NCI-H128 (cell line): ENCODE data around the gene KIF18B.

Experiments
- DNase-seq: peaks from one replicate; lab custom pipeline; 2025; ENCODE audit not compliant: unreplicated experiment; lab: John Stamatoyannopoulos, UW

The KIF18B gene

GRCh38 chr17:44940317-44940716, 7.3 kb downstream of the KIF18B start:
- DNase-seq = no peak

- DNase-seq = no peak
These were observed 12.5 kb downstream of the KIF18B start for GRCh38 chr17:44935116-44935515.

GRCh38 chr17:44934745-44935105, 12.8 kb downstream of the KIF18B start:
- no peak for DNase-seq

GRCh38 chr17:44933824-44934744, 13.5 kb downstream of the KIF18B start:
- no peak for DNase-seq

GRCh38 chr17:44932787-44933097, 14.8 kb downstream of the KIF18B start:
- DNase-seq = no peak

- no peak for DNase-seq
These were observed 15.3 kb downstream of the KIF18B start for GRCh38 chr17:44932096-44932786.

- no peak for DNase-seq
These were observed 16.2 kb downstream of the KIF18B start for GRCh38 chr17:44931376-44931775.

GRCh38 chr17:44930667-44931066, 16.9 kb downstream of the KIF18B start:
- DNase-seq = no peak

GRCh38 chr17:44928950-44929720, 18.4 kb downstream of the KIF18B start:
- DNase-seq = no peak

- DNase-seq = no peak
These were observed 19.4 kb downstream of the KIF18B start for GRCh38 chr17:44928136-44928535.

GRCh38 chr17:44927696-44928095, 19.9 kb downstream of the KIF18B start:
- no peak for DNase-seq

- no peak for DNase-seq
These were observed 20.6 kb downstream of the KIF18B start for GRCh38 chr17:44926821-44927525.

GRCh38 chr17:44925731-44926697, 21.6 kb downstream of the KIF18B start:
- no peak for DNase-seq

- no peak for DNase-seq
These were observed 23.4 kb downstream of the KIF18B start for GRCh38 chr17:44924107-44924544.

GRCh38 chr17:44922746-44923470, 24.7 kb downstream of the KIF18B start:
- DNase-seq = no peak

- DNase-seq = no peak
These were observed 25.4 kb downstream of the KIF18B start for GRCh38 chr17:44922136-44922535.

- no peak for DNase-seq
These were observed 26.3 kb downstream of the KIF18B start for GRCh38 chr17:44921122-44921882.

GRCh38 chr17:44920565-44920940, 27.0 kb downstream of the KIF18B start:
- no peak for DNase-seq
